HepG2 (cell line): ENCODE measurements around the gene OR8G1. TPM values are rescaled to one million over a fixed set of nuclear protein-coding genes. Genes with fewer than 3 reads are reported as not detected.

ENCODE experiments used
- ATAC-seq: fragments of 200-7000 bp; cut with Tn5 transposase; 3 replicates; pipeline ENCODE4 v1.9.1; 2020; ENCODE audit warnings: mild to moderate bottlenecking, moderate library complexity
- BruUV-seq: library from RNA; stranded (reverse); fragments of 400-500 nt; replicated peaks from 2 replicates; lab custom pipeline; 2021; lab: Mats Ljungman, UMichigan
- CTCF ChIA-PET: fragments of 300-600 bp; formaldehyde crosslinking; extraction: SDS; loops from one replicate; lab custom pipeline; 2021; ENCODE audit warnings: low total read pairs, inconsistent platforms, low intra/inter-chr PET ratio; lab: Yijun Ruan, JAX
- POLR2A ChIA-PET: fragments of 350-600 bp; sonication (Branson Sonifier 250); formaldehyde crosslinking; loops from one replicate; lab custom pipeline; 2020; ENCODE audit warnings: antibody characterized with exemption, inconsistent platforms; lab: Yijun Ruan, JAX
- DNase-seq: peaks from one replicate; pipeline ENCODE4 v3.0.0-alpha.2; 2015; ENCODE audit warnings: low spot score
- FAIRE-seq: peaks from 3 replicates; lab custom pipeline; 2011; peaks lifted over from hg19 to GRCh38; lab: Jason Lieb, UNC
- H2AFZ ChIP-seq: one replicate; pipeline ENCODE4 v1.6.1; 2011; ENCODE audit warnings: low read length, inconsistent platforms
- H3K27ac ChIP-seq: fragments of 300-600 bp; 3 replicates; pipeline ENCODE4 v1.8.0; 2011; ENCODE audit warnings: mixed run types, mild to moderate bottlenecking, mixed read lengths, low read length, inconsistent platforms; ENCODE audit not compliant: insufficient read depth; ENCODE audit errors: extremely low read length
- H3K27me3 ChIP-seq, 2 experiments: fragments of 200-600 bp in 1 of 2; 2 replicates in 1 of 2; 3 replicates in 1 of 2; pipeline versions ENCODE4 v1.6.0 to v1.8.0; 2011; ENCODE audit warnings: low read length in 2 of 2, mild to moderate bottlenecking in 2 of 2, moderate library complexity in 2 of 2, inconsistent platforms in 1 of 2; ENCODE audit not compliant: insufficient read depth in 2 of 2, control insufficient read depth in 1 of 2
- H3K36me3 ChIP-seq, 2 experiments: fragments of 200-600 bp in 1 of 2; replicated peaks in 1 of 2; 2 replicates in 1 of 2; 3 replicates in 1 of 2; pipeline versions ENCODE4 v1.5.1 to v1.8.0; 2011; ENCODE audit warnings: low read length in 2 of 2, inconsistent platforms in 1 of 2; ENCODE audit not compliant: insufficient read depth in 2 of 2, control insufficient read depth in 1 of 2
- H3K4me1 ChIP-seq: 2 replicates; pipeline ENCODE4 v1.5.1; 2012; ENCODE audit warnings: low read length, inconsistent platforms; ENCODE audit not compliant: insufficient read depth
- H3K4me2 ChIP-seq: 2 replicates; pipeline ENCODE4 v1.6.0; 2011; ENCODE audit warnings: low read depth, low read length, inconsistent platforms
- H3K4me3 ChIP-seq, 3 experiments: fragments of 200-600 bp in 1 of 3; sonication (generic), shearing (Covaris generic) in 1 of 3; replicated peaks in 1 of 3; 2 replicates each; pipeline ENCODE4 v1.5.1; 2011 to 2016; ENCODE audit warnings: low read length in 3 of 3, inconsistent platforms in 2 of 3, low read depth in 2 of 3, mild to moderate bottlenecking in 2 of 3, control low read depth in 1 of 3, mixed read lengths in 1 of 3; ENCODE audit not compliant: insufficient read depth in 1 of 3
- H3K79me2 ChIP-seq: one replicate; pipeline ENCODE4 v1.6.1; 2011; ENCODE audit warnings: low read length, inconsistent platforms; ENCODE audit not compliant: insufficient read depth
- H3K9ac ChIP-seq: 2 replicates; pipeline ENCODE4 v1.6.0; 2011; ENCODE audit warnings: mild to moderate bottlenecking, low read depth, low read length, inconsistent platforms; ENCODE audit not compliant: insufficient read depth
- H3K9me3 ChIP-seq: 2 replicates; pipeline ENCODE4 v1.5.1; 2012; ENCODE audit warnings: mild to moderate bottlenecking, low read length
- H4K20me1 ChIP-seq: 2 replicates; pipeline ENCODE4 v1.6.0; 2011; ENCODE audit warnings: inconsistent platforms, mild to moderate bottlenecking, low read length, moderate library complexity; ENCODE audit not compliant: insufficient read depth
- FIP1L1 ChIP-seq: fragments of 200-400 bp; formaldehyde crosslinking; IDR thresholded peaks from 2 replicates; pipeline ENCODE4 v1.6.1; 2018; ENCODE audit warnings: low read depth, mild to moderate bottlenecking, low read length, moderate library complexity, borderline replicate concordance; ENCODE audit not compliant: insufficient read depth
- FOXP1 ChIP-seq, 2 experiments: fragments of 450-650 bp in 1 of 2; IDR thresholded peaks; 2 replicates each; pipeline ENCODE4 v1.6.1; 2017 to 2018; ENCODE audit warnings: antibody characterized with exemption in 1 of 2
- KLF12 ChIP-seq: sonication (generic); formaldehyde crosslinking; IDR thresholded peaks from 2 replicates; pipeline ENCODE4 v1.4.0; 2020; ENCODE audit warnings: missing genetic modification reagents, borderline replicate concordance
- RCOR2 ChIP-seq: IDR thresholded peaks from 2 replicates; pipeline ENCODE4 v1.6.1; 2016; ENCODE audit warnings: missing biosample characterization, missing genetic modification reagents
- TCF12 ChIP-seq, 2 experiments: fragments of 450-650 bp in 1 of 2; sonication (generic) in 1 of 2; formaldehyde crosslinking in 1 of 2; IDR thresholded peaks; 2 replicates each; pipeline versions ENCODE4 v1.6.1 to v1.8.0; 2017 to 2022; ENCODE audit warnings: antibody characterized with exemption in 1 of 2, mild to moderate bottlenecking in 1 of 2, missing genetic modification reagents in 1 of 2, moderate library complexity in 1 of 2
- TEAD2 ChIP-seq: sonication (generic); formaldehyde crosslinking; IDR thresholded peaks from 2 replicates; pipeline ENCODE4 v1.9.0; 2021; ENCODE audit warnings: missing genetic modification reagents
- ZFP36L1 ChIP-seq: sonication (generic); formaldehyde crosslinking; IDR thresholded peaks from 2 replicates; pipeline ENCODE4 v1.8.0; 2022; ENCODE audit warnings: mild to moderate bottlenecking, missing genetic modification reagents, moderate library complexity
- ZIK1 ChIP-seq: sonication (generic); formaldehyde crosslinking; IDR thresholded peaks from 2 replicates; pipeline ENCODE4 v1.5.0; 2020; ENCODE audit warnings: mild to moderate bottlenecking, low read depth, missing genetic modification reagents, borderline replicate concordance
- ZMYM3 ChIP-seq: sonication (generic); formaldehyde crosslinking; IDR thresholded peaks from 2 replicates; pipeline ENCODE4 v1.5.1; 2020; ENCODE audit warnings: mild to moderate bottlenecking, missing genetic modification reagents
- ZNF652 ChIP-seq: IDR thresholded peaks from 2 replicates; pipeline ENCODE4 v1.6.1; 2016; ENCODE audit warnings: low read depth, borderline replicate concordance
- in situ Hi-C: cut with HindIII; loops from 2 replicates; pipeline ENCODE4 v1.10.0; 2017; ENCODE audit warnings: low pct_unique_long_range_greater_than_20kb; ENCODE audit not compliant: extremely low pct_ligation_motif_present
- intact Hi-C: fragments of 100-400 bp; cut with micrococcal nuclease; formaldehyde crosslinking; loops from one replicate; pipeline ENCODE4 v1.10.0; 2022; ENCODE audit not compliant: unreplicated experiment
- polyA plus RNA-seq, 8 experiments: library from polyadenylated mRNA; depleted of rRNA in 3 of 8; stranded (reverse) in 7 of 8; unstranded in 1 of 8; fragments of >200 nt; fragmentation: Illumina TruSeq in 4 of 8; extraction: Trizol in 4 of 8; gene quantifications; 2 replicates each; pipeline versions ENCODE4 v1.2.1 to v1.2.3, GENCODE V29; 2011 to 2016; ENCODE audit warnings: low read depth in 4 of 8, missing spikeins in 1 of 8, mixed read lengths in 1 of 8; ENCODE audit not compliant: insufficient read depth in 1 of 8
- total RNA-seq, 5 experiments: library from RNA; depleted of rRNA; stranded (reverse); fragments of >200 nt; fragmentation: Illumina TruSeq; extraction: Trizol; gene quantifications; 2 replicates each; pipeline ENCODE4 v1.2.3, GENCODE V29; 2016; ENCODE audit warnings: low read depth in 1 of 5
- TF ChIP-seq, protein P1 (sequence below): sonication (generic); formaldehyde crosslinking; IDR thresholded peaks from 2 replicates; pipeline ENCODE4 v1.4.0; 2020; ENCODE audit warnings: low read depth, missing genetic modification reagents
- TF ChIP-seq, protein P2 (sequence below): sonication (generic); formaldehyde crosslinking; IDR thresholded peaks from 2 replicates; pipeline ENCODE4 v1.8.0; 2022; ENCODE audit warnings: missing genetic modification reagents, mild to moderate bottlenecking, inconsistent platforms, borderline replicate concordance
- TF ChIP-seq, protein P3 (sequence below): sonication (generic); formaldehyde crosslinking; IDR thresholded peaks from 2 replicates; pipeline ENCODE4 v1.5.1; 2020; ENCODE audit warnings: mild to moderate bottlenecking, missing genetic modification reagents, moderate library complexity
- TF ChIP-seq, protein P4 (sequence below): sonication (generic); formaldehyde crosslinking; IDR thresholded peaks from 2 replicates; pipeline ENCODE4 v1.5.0; 2020; ENCODE audit warnings: missing genetic modification reagents
- TF ChIP-seq, protein P5 (sequence below): IDR thresholded peaks from 2 replicates; pipeline ENCODE4 v1.6.1; 2016; ENCODE audit warnings: control low read depth

OR8G1 gene
- total and polyA plus RNA-seq, 2 of the 13 experiments (the other 11 are each of a cell fraction or from before 2014, with no cell fraction given), result not detected

DNA sequence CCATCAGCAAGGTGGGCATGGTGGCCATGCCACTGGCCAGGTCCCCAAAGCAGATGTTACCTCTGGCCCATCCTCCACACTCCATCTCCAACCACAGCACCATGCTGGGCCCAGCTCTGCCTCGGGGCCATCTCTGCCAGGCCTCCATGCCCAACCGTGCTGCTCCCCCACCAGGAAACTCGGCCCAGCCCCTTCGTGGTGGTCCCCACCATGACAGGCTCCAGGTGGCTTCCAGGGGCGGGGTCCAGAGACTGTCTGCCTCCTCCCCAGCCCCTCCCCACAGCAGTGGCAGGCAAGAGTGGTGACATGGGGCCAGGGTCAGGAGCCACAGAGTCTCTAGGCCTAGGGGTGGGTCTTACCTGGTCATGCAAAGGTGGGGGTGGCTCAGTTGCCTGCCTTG, 30.5 kb upstream of the OR8G1 start (continued):
- TF ChIP-seq, protein P1, sequence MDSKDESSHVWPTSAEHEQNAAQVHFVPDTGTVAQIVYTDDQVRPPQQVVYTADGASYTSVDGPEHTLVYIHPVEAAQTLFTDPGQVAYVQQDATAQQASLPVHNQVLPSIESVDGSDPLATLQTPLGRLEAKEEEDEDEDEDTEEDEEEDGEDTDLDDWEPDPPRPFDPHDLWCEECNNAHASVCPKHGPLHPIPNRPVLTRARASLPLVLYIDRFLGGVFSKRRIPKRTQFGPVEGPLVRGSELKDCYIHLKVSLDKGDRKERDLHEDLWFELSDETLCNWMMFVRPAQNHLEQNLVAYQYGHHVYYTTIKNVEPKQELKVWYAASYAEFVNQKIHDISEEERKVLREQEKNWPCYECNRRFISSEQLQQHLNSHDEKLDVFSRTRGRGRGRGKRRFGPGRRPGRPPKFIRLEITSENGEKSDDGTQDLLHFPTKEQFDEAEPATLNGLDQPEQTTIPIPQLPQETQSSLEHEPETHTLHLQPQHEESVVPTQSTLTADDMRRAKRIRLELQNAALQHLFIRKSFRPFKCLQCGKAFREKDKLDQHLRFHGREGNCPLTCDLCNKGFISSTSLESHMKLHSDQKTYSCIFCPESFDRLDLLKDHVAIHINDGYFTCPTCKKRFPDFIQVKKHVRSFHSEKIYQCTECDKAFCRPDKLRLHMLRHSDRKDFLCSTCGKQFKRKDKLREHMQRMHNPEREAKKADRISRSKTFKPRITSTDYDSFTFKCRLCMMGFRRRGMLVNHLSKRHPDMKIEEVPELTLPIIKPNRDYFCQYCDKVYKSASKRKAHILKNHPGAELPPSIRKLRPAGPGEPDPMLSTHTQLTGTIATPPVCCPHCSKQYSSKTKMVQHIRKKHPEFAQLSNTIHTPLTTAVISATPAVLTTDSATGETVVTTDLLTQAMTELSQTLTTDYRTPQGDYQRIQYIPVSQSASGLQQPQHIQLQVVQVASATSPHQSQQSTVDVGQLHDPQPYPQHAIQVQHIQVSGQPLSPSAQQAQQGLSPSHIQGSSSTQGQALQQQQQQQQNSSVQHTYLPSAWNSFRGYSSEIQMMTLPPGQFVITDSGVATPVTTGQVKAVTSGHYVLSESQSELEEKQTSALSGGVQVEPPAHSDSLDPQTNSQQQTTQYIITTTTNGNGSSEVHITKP, result no peak
- TF ChIP-seq ZFP36L1 (CRISPR knock-in tag) (no peak), TEAD2 (CRISPR knock-in tag) (no peak)

DNA sequence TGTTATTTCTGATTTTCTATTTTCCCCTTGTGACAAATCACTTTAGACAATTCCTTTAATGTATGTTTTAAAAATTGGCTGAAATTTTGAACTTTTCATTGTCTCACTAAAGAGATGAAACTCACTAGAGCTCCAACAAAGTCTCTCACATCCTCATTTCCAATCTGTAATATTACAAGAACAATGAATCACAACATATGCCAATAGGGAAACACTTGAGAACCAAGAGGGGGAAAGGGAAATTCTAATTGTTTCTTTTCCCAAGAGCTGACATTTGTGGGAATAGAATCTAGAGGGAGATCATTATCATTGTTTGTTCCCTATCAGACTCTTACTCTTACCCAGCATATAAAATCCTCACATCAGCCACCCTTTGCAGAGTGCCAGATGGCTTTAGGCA, 29.6 kb upstream of the OR8G1 start:
- no peak overlapping the region for H2AFZ ChIP-seq
- no peaks in the 10 kb centered on the region for H3K9me3 ChIP-seq
- no peaks in the 10 kb centered on the region for H3K36me3 ChIP-seq
- H3K27me3 ChIP-seq, result no peaks in the 10 kb centered on the region; a peak in 1 of 5 replicates
- H3K27ac ChIP-seq, result no peak overlapping the region
- no peak overlapping the region for H3K9ac ChIP-seq
- no peak for FAIRE-seq
- ChIA-PET POLR2A (no interaction called here), CTCF (no interaction called here)
- intact Hi-C loops (no loop called here), in situ Hi-C loops (no loop called here)
- H3K79me2 ChIP-seq, result no peaks in the 10 kb centered on the region
- H3K4me3 ChIP-seq, result no peak overlapping the region
- no peaks in the 10 kb centered on the region for H3K4me1 ChIP-seq
- no TSS peak for BruUV-seq
- no peak overlapping the region for H3K4me2 ChIP-seq
- H4K20me1 ChIP-seq, result no peaks in the 10 kb centered on the region
- no peak for ATAC-seq
- DNase-seq, result no peak
- TF ChIP-seq ZNF652 (no peak), FIP1L1 (no peak), KLF12 (CRISPR knock-in tag) (no peak), ZIK1 (CRISPR knock-in tag) (no peak), RCOR2 (no peak), FOXP1 (IDR thresholded peaks at IDR 0.05) (no peak), FOXP1 (CRISPR knock-in tag; IDR thresholded peaks at IDR 0.05) (no peak), ZMYM3 (CRISPR knock-in tag) (no peak), TCF12 (IDR thresholded peaks at IDR 0.05) (no peak), TCF12 (CRISPR knock-in tag; IDR thresholded peaks at IDR 0.05) (no peak)
- TF ChIP-seq, protein P2, sequence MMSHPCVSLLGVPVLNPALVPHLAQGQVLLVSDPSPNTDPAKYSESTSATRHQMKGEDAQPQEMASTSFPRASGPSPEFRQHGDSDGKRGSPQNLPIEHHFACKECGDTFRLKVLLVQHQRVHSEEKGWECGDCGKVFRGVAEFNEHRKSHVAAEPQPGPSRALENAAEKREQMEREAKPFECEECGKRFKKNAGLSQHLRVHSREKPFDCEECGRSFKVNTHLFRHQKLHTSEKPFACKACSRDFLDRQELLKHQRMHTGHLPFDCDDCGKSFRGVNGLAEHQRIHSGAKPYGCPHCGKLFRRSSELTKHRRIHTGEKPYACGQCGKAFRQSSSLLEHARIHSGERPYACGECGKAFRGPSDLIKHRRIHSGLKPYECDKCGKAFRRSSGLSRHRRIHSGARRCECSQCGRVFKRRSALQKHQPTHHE, result no peak
- TF ChIP-seq, protein P3, sequence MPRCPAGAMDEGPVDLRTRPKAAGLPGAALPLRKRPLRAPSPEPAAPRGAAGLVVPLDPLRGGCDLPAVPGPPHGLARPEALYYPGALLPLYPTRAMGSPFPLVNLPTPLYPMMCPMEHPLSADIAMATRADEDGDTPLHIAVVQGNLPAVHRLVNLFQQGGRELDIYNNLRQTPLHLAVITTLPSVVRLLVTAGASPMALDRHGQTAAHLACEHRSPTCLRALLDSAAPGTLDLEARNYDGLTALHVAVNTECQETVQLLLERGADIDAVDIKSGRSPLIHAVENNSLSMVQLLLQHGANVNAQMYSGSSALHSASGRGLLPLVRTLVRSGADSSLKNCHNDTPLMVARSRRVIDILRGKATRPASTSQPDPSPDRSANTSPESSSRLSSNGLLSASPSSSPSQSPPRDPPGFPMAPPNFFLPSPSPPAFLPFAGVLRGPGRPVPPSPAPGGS (CRISPR knock-in tag), result no peak
- TF ChIP-seq, protein P4, sequence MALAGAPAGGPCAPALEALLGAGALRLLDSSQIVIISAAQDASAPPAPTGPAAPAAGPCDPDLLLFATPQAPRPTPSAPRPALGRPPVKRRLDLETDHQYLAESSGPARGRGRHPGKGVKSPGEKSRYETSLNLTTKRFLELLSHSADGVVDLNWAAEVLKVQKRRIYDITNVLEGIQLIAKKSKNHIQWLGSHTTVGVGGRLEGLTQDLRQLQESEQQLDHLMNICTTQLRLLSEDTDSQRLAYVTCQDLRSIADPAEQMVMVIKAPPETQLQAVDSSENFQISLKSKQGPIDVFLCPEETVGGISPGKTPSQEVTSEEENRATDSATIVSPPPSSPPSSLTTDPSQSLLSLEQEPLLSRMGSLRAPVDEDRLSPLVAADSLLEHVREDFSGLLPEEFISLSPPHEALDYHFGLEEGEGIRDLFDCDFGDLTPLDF (CRISPR knock-in tag), result no peak
- TF ChIP-seq, protein P5, sequence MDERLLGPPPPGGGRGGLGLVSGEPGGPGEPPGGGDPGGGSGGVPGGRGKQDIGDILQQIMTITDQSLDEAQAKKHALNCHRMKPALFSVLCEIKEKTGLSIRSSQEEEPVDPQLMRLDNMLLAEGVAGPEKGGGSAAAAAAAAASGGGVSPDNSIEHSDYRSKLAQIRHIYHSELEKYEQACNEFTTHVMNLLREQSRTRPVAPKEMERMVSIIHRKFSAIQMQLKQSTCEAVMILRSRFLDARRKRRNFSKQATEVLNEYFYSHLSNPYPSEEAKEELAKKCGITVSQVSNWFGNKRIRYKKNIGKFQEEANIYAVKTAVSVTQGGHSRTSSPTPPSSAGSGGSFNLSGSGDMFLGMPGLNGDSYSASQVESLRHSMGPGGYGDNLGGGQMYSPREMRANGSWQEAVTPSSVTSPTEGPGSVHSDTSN (CRISPR knock-in tag), result no peak
